GM12878 (cell line): ENCODE measurements around the gene DKC1. TPM values are rescaled to one million over a fixed set of nuclear protein-coding genes. Genes with fewer than 3 reads are reported as not detected.

Source experiments
- ATAC-seq: fragments of 200-7000 bp; cut with Tn5 transposase; 3 replicates; pipeline ENCODE4 v1.9.1; 2020; ENCODE audit warnings: mild to moderate bottlenecking, moderate library complexity
- BruUV-seq: library from RNA; stranded (reverse); fragments of 400-500 nt; replicated peaks from 2 replicates; lab custom pipeline; 2021; lab: Mats Ljungman, UMichigan
- CTCF ChIA-PET: fragments of 300-600 bp; sonication (Branson Sonifier 250); formaldehyde crosslinking; extraction: SDS; loops from one replicate; lab custom pipeline; 2021; ENCODE audit warnings: inconsistent platforms; lab: Yijun Ruan, JAX
- POLR2A ChIA-PET: fragments of 350-600 bp; formaldehyde crosslinking; extraction: SDS; loops from one replicate; lab custom pipeline; 2021; ENCODE audit warnings: inconsistent platforms; lab: Charles Lee
- RAD21 ChIA-PET: fragments of 300-600 bp; sonication (Branson Sonifier 250); formaldehyde crosslinking; loops from one replicate; lab custom pipeline; 2023; ENCODE audit warnings: antibody characterized with exemption; ENCODE audit not compliant: unreplicated experiment; lab: Charles Lee
- SMC1A ChIA-PET: fragments of 300-600 bp; sonication (Branson Sonifier 250); formaldehyde crosslinking; loops from one replicate; lab custom pipeline; 2023; ENCODE audit not compliant: unreplicated experiment, uncharacterized antibody; lab: Charles Lee
- DNase-seq: peaks from one replicate; pipeline ENCODE4 v3.0.0-alpha.2; 2011; ENCODE audit warnings: low read depth, low spot score
- FAIRE-seq: peaks from 3 replicates; lab custom pipeline; 2011; peaks lifted over from hg19 to GRCh38; lab: Jason Lieb, UNC
- H2AFZ ChIP-seq: 2 replicates; pipeline ENCODE4 v1.6.0; 2011; ENCODE audit warnings: low read depth, low read length, control low read depth; ENCODE audit not compliant: control insufficient read depth
- H3K27ac ChIP-seq: 2 replicates; pipeline ENCODE4 v1.5.1; 2011; ENCODE audit warnings: control low read depth; ENCODE audit not compliant: control insufficient read depth, insufficient read depth
- H3K27me3 ChIP-seq, 2 experiments: replicated peaks in 1 of 2; 2 replicates each; pipeline versions ENCODE4 v1.6.0 to v1.6.1; 2011; ENCODE audit warnings: low read length in 1 of 2; ENCODE audit not compliant: control insufficient read depth in 2 of 2, insufficient read depth in 2 of 2
- H3K36me3 ChIP-seq, 2 experiments: 2 replicates each; pipeline ENCODE4 v1.5.1; 2011; ENCODE audit warnings: low read length in 1 of 2; ENCODE audit not compliant: control insufficient read depth in 2 of 2, insufficient read depth in 2 of 2
- H3K4me1 ChIP-seq: 2 replicates; pipeline ENCODE4 v1.6.1; 2011; ENCODE audit warnings: mild to moderate bottlenecking, low read length, moderate library complexity, mixed read lengths; ENCODE audit not compliant: control insufficient read depth, insufficient read depth
- H3K4me2 ChIP-seq: 2 replicates; pipeline ENCODE4 v1.6.0; 2011; ENCODE audit warnings: control low read depth; ENCODE audit not compliant: control insufficient read depth, insufficient read depth
- H3K4me3 ChIP-seq: fragments of 200-600 bp; sonication (generic); 2 replicates; pipeline ENCODE4 v1.5.1; 2016
- H3K79me2 ChIP-seq: 2 replicates; pipeline ENCODE4 v1.6.0; 2011; ENCODE audit warnings: low read length; ENCODE audit not compliant: control insufficient read depth, insufficient read depth
- H3K9ac ChIP-seq: 2 replicates; pipeline ENCODE4 v1.8.0; 2011; ENCODE audit warnings: low read length, control low read depth, mixed read lengths; ENCODE audit not compliant: control insufficient read depth, insufficient read depth
- H3K9me3 ChIP-seq: replicated peaks from 3 replicates; pipeline ENCODE4 v1.5.1; 2011; ENCODE audit warnings: mild to moderate bottlenecking, low read length; ENCODE audit not compliant: control insufficient read depth, insufficient read depth
- H4K20me1 ChIP-seq: 2 replicates; pipeline ENCODE4 v1.6.0; 2011; ENCODE audit not compliant: control insufficient read depth, insufficient read depth
- BHLHE40 ChIP-seq, 2 experiments: fragments of 450-650 bp in 1 of 2; IDR thresholded peaks; 2 replicates each; pipeline ENCODE4 v1.6.1; 2011 to 2017; ENCODE audit warnings: low read depth in 2 of 2, borderline replicate concordance in 1 of 2, improper control_type of control experiment in 1 of 2, low read length in 1 of 2, mild to moderate bottlenecking in 1 of 2
- BMI1 ChIP-seq: fragments of 450-650 bp; IDR thresholded peaks from 2 replicates; pipeline ENCODE4 v1.6.1; 2016; ENCODE audit warnings: mild to moderate bottlenecking, moderate library complexity, borderline replicate concordance
- E2F8 ChIP-seq: fragments of 450-650 bp; IDR thresholded peaks from 2 replicates; pipeline ENCODE4 v1.6.1; 2018; ENCODE audit warnings: mild to moderate bottlenecking, low read depth, moderate library complexity; ENCODE audit not compliant: partially characterized antibody
- HDAC6 ChIP-seq: fragments of 200-600 bp; sonication (generic); IDR thresholded peaks from one replicate; pipeline ENCODE4 v1.8.0; 2017; ENCODE audit warnings: antibody characterized with exemption; ENCODE audit not compliant: unreplicated experiment
- KAT2A ChIP-seq: conservative IDR thresholded peaks from 2 replicates; pipeline ENCODE4 v1.6.1; 2011; ENCODE audit warnings: low read depth, low read length; ENCODE audit not compliant: control insufficient read depth
- MEF2B ChIP-seq: fragments of 450-650 bp; IDR thresholded peaks from 2 replicates; pipeline ENCODE4 v1.6.1; 2018; ENCODE audit warnings: mild to moderate bottlenecking, moderate library complexity; ENCODE audit not compliant: partially characterized antibody, poor library complexity, severe bottlenecking
- MXI1 ChIP-seq: fragments of 150-350 bp; IDR thresholded peaks from 2 replicates; pipeline ENCODE4 v1.6.1; 2011; ENCODE audit warnings: low read depth, mild to moderate bottlenecking, inconsistent platforms, low read length, improper control_type of control experiment
- NKRF ChIP-seq: fragments of 450-650 bp; conservative IDR thresholded peaks from 2 replicates; pipeline ENCODE4 v1.6.1; 2017; ENCODE audit warnings: mild to moderate bottlenecking, moderate library complexity
- RAD21 ChIP-seq: IDR thresholded peaks from 2 replicates; pipeline ENCODE4 v1.6.1; 2011; ENCODE audit warnings: mild to moderate bottlenecking, low read depth, low read length, moderate library complexity; ENCODE audit not compliant: insufficient read depth
- SPI1 ChIP-seq: IDR thresholded peaks from 2 replicates; pipeline ENCODE4 v1.6.1; 2011; ENCODE audit warnings: low read depth, mild to moderate bottlenecking, low read length, moderate library complexity, borderline replicate concordance; ENCODE audit not compliant: insufficient read depth
- SRF ChIP-seq, 2 experiments: IDR thresholded peaks; 2 replicates each; pipeline ENCODE4 v1.6.1; 2011; ENCODE audit warnings: low read depth in 2 of 2, low read length in 2 of 2, mild to moderate bottlenecking in 1 of 2, moderate library complexity in 1 of 2
- TBL1XR1 ChIP-seq: IDR thresholded peaks from 2 replicates; pipeline ENCODE4 v1.6.1; 2012; ENCODE audit warnings: low read depth, low read length, improper control_type of control experiment
- WGBS: methylation state at CpG from one replicate; pipeline ENCODE4 v1.1.6; 2016; ENCODE audit warnings: low lambda C conversion rate; ENCODE audit not compliant: insufficient replicate concordance, insufficient coverage; ENCODE audit errors: missing lambda C conversion rate; 5-methylcytosine and 5-hydroxymethylcytosine counted together
- in situ Hi-C: fragments of 300-500 bp; cut with MboI; formaldehyde crosslinking; loops from 9 replicates; pipeline ENCODE4 v1.14.3; 2018; ENCODE audit warnings: mixed read lengths
- intact Hi-C: fragments of 100-400 bp; cut with micrococcal nuclease; formaldehyde crosslinking; loops from one replicate; pipeline ENCODE4 v1.14.2; 2022; ENCODE audit not compliant: unreplicated experiment
- polyA plus RNA-seq, 11 experiments: library from polyadenylated mRNA; depleted of rRNA in 4 of 11; unstranded in 6 of 11; stranded (reverse) in 5 of 11; fragments of >200 nt; fragmentation: Nextera tagmentation in 4 of 11; fragmentation: Illumina TruSeq in 1 of 11; extraction: Ambion mirVana in 4 of 11; extraction: Trizol in 1 of 11; gene quantifications; 1 replicate in 1 of 11; 2 replicates in 10 of 11; pipeline versions ENCODE4 v1.2.1 to v1.2.3, GENCODE V29; 2011 to 2016; ENCODE audit warnings: inconsistent platforms in 2 of 11, missing spikeins in 2 of 11, low read depth in 1 of 11
- total RNA-seq, 4 experiments: library from RNA; depleted of rRNA in 3 of 4; stranded (reverse); fragments of >200 nt in 3 of 4; fragmentation: Illumina TruSeq in 1 of 4; extraction: Trizol in 1 of 4; gene quantifications; 2 replicates each; pipeline versions ENCODE4 v1.2.1 to v1.2.3, GENCODE V29; 2013 to 2021
- TF ChIP-seq, protein P1 (sequence below): IDR thresholded peaks from 2 replicates; pipeline ENCODE4 v1.6.1; 2012; ENCODE audit warnings: low read length, inconsistent platforms

DKC1 gene
- total and polyA plus RNA-seq, 10 of the 15 experiments (the other 5 are each of a cell fraction or from before 2014, with no cell fraction given): 70.1 to 159 (median 116) TPM

GRCh38 chrX:154800478-154801210 is 38.0 kb downstream of the DKC1 start:
- no peak for DNase-seq
- Histone ChIP-seq H4K20me1 (no peaks in the 10 kb centered on the region), H3K27ac (no peak overlapping the region), H3K27me3 (no peaks in the 10 kb centered on the region), H3K4me2 (no peak overlapping the region), H3K4me1 (no peaks in the 10 kb centered on the region), H3K36me3 (no peaks in the 10 kb centered on the region), H2AFZ (no peak overlapping the region), H3K79me2 (no peaks in the 10 kb centered on the region), H3K4me3 (no peak overlapping the region), H3K9me3 (no peaks in the 10 kb centered on the region; the same call in 2 of the 3 replicates), H3K9ac (no peak overlapping the region)
- ChIA-PET CTCF (no interaction called here), SMC1A (no interaction called here), RAD21 (no interaction called here), POLR2A (no interaction called here)
- TF ChIP-seq MEF2B (no peak), RAD21 (no peak), TBL1XR1 (no peak), E2F8 (no peak), MXI1 (no peak), BHLHE40 (IDR thresholded peaks at IDR 0.05; ENCODE audit: borderline replicate concordance in 1 of 2, low read depth in 2 of 2, low read length in 1 of 2) (no peak), SPI1 (no peak), NKRF (no peak), SRF (IDR thresholded peaks at IDR 0.05; ENCODE audit: low read depth in 2 of 2, low read length in 2 of 2) (no peak), BMI1 (no peak), KAT2A (no peak), HDAC6 (no peak)
- TF ChIP-seq, protein P1, sequence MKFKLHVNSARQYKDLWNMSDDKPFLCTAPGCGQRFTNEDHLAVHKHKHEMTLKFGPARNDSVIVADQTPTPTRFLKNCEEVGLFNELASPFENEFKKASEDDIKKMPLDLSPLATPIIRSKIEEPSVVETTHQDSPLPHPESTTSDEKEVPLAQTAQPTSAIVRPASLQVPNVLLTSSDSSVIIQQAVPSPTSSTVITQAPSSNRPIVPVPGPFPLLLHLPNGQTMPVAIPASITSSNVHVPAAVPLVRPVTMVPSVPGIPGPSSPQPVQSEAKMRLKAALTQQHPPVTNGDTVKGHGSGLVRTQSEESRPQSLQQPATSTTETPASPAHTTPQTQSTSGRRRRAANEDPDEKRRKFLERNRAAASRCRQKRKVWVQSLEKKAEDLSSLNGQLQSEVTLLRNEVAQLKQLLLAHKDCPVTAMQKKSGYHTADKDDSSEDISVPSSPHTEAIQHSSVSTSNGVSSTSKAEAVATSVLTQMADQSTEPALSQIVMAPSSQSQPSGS: no peak
- BruUV-seq: no TSS peak
- 53% methylated on average over 8 of the region's 8 CpGs for WGBS
- no peak for ATAC-seq
- no peak for FAIRE-seq
- intact Hi-C loops (no loop called here), in situ Hi-C loops (no loop called here)
